Transverse colon (tissue), 4 donors: ENCODE measurements around the gene KRTCAP2. TPM values are rescaled to one million over a fixed set of nuclear protein-coding genes. Genes with fewer than 3 reads are reported as not detected.
A peak's percentile ranks its signal among the peaks of the same experiment; 100 is the strongest.

Experiments used
- DNase-seq: peaks from one replicate; pipeline ENCODE4 v3.0.0-alpha.2; 2019
- H3K27ac ChIP-seq, 4 donors: fragments of 200-600 bp; sonication (generic); 2 replicates each; pipeline ENCODE4 v1.5.1; 2016 to 2018; ENCODE audit warnings: inconsistent platforms in 4 of 4
- H3K27me3 ChIP-seq: fragments of 200-600 bp; sonication (generic); 2 replicates; pipeline ENCODE4 v1.5.1; 2017; ENCODE audit warnings: inconsistent platforms
- H3K36me3 ChIP-seq, 4 donors: fragments of 200-600 bp; sonication (generic); 2 replicates each; pipeline ENCODE4 v1.5.1; 2017 to 2019; ENCODE audit warnings: inconsistent platforms in 4 of 4
- H3K4me1 ChIP-seq, 4 donors: fragments of 200-600 bp; sonication (generic); 2 replicates each; pipeline ENCODE4 v1.5.1; 2017 to 2020; ENCODE audit warnings: inconsistent platforms in 4 of 4
- H3K4me3 ChIP-seq, 4 donors: fragments of 200-600 bp; sonication (generic); 1 replicate in 1 of 4; 2 replicates in 3 of 4; pipeline versions ENCODE4 v1.5.1 to v1.6.1; 2017 to 2019; ENCODE audit warnings: inconsistent platforms in 4 of 4
- H3K9me3 ChIP-seq, 2 donors: fragments of 200-600 bp; sonication (generic); 2 replicates each; pipeline ENCODE4 v1.5.1; 2017 to 2019; ENCODE audit warnings: inconsistent platforms in 2 of 2
- CTCF ChIP-seq, 5 experiments: fragments of 200-600 bp in 3 of 5; fragments of 450-650 bp in 2 of 5; sonication (generic) in 3 of 5; IDR thresholded peaks; 1 replicate in 2 of 5; 2 replicates in 3 of 5; pipeline ENCODE4 v1.5.1; 2016 to 2017; ENCODE audit warnings: antibody characterized with exemption in 5 of 5, inconsistent platforms in 3 of 5, mild to moderate bottlenecking in 2 of 5, moderate library complexity in 1 of 5
- EP300 ChIP-seq: sonication (generic); formaldehyde crosslinking; IDR thresholded peaks from one replicate; pipeline ENCODE4 v1.6.1; 2017; ENCODE audit warnings: antibody characterized with exemption, low read depth
- POLR2A ChIP-seq: fragments of 450-650 bp; IDR thresholded peaks from one replicate; pipeline ENCODE4 v1.6.1; 2016; ENCODE audit warnings: antibody characterized with exemption, mild to moderate bottlenecking, moderate library complexity
- POLR2AphosphoS5 ChIP-seq, 3 donors: sonication (generic); formaldehyde crosslinking; IDR thresholded peaks; one replicate each; pipeline ENCODE4 v1.6.1; 2016; ENCODE audit warnings: antibody characterized with exemption in 3 of 3
- WGBS, 2 donors: methylation state at CpG; one replicate each; pipeline ENCODE4 v1.1.5; 2018; ENCODE audit warnings: low coverage in 1 of 2; 5-methylcytosine and 5-hydroxymethylcytosine counted together
- in situ Hi-C, 4 donors: fragments of 200-750 bp; cut with MboI; loops; one replicate each; pipeline versions ENCODE4 v1.15.0 to v1.15.1; 2017; ENCODE audit warnings: low sequenced_read_pairs in 3 of 4, low pct_ligation_motif_present in 1 of 4, low pct_unique_long_range_greater_than_20kb in 1 of 4
- intact Hi-C: fragments of 100-400 bp; cut with DNase I; formaldehyde crosslinking; loops from one replicate; pipeline ENCODE4 v1.15.1; 2023; ENCODE audit warnings: low total_unique reads
- total RNA-seq, 4 donors: library from RNA; depleted of rRNA; stranded (reverse); fragments of >200 nt; gene quantifications; one replicate each; pipeline ENCODE4 v1.1.0, GENCODE V29; 2016

The KRTCAP2 gene
- total RNA-seq, 4 donors from 2014 or later = 106 to 240 (median 131) TPM

- in situ Hi-C loops = no loop called here
- Histone ChIP-seq H3K4me3 (no peak overlapping the region), H3K9me3 (no peaks in the 10 kb centered on the region), H3K27me3 (no peaks in the 10 kb centered on the region), H3K36me3 (peaks cover 0 to 23% (median 6%) of the 10 kb centered on the region in 4 donors), H3K4me1 (peaks cover 10 to 86% (median 61%) of the 10 kb centered on the region in 4 donors), H3K27ac (peak overlapping the region; percentile 96 to 100 (median 100))
- no peak for DNase-seq
- no peak for TF ChIP-seq CTCF (IDR thresholded peaks at IDR 0.05)
- TF ChIP-seq EP300 = no peak
- no peak for TF ChIP-seq POLR2AphosphoS5 (IDR thresholded peaks at IDR 0.05)
- no peak for TF ChIP-seq POLR2A
- WGBS, 2 donors = 63% methylated on average over 6 of the region's 7 CpGs; no CpG with 5 or more reads in 1 of the 2 donors
- intact Hi-C loops = no loop called here
Observed at GRCh38 chr1:155133799-155134281, 39.3 kb downstream of the KRTCAP2 start.

GRCh38 chr1:155131856-155132255, 41.2 kb downstream of the KRTCAP2 start:
- Histone ChIP-seq H3K27me3 (no peaks in the 10 kb centered on the region), H3K27ac (peak overlapping the region; percentile 28 to 100 (median 94)), H3K4me1 (peaks cover 6 to 81% (median 57%) of the 10 kb centered on the region in 4 donors), H3K36me3 (peaks cover 0 to 23% (median 6%) of the 10 kb centered on the region in 4 donors), H3K9me3 (no peaks in the 10 kb centered on the region), H3K4me3 (peak overlapping the region in 1 of 4 donors; percentile 1)
- intact Hi-C loops = no loop called here
- TF ChIP-seq POLR2AphosphoS5 (IDR thresholded peaks at IDR 0.05) (no peak), POLR2A (no peak), EP300 (no peak), CTCF (IDR thresholded peaks at IDR 0.05) (no peak)
- in situ Hi-C loops = no loop called here
- no peak for DNase-seq
- WGBS, 2 donors = 48% methylated on average over 2 of the region's 2 CpGs; no CpG with 5 or more reads in 1 of the 2 donors

- H3K4me3 ChIP-seq = peak overlapping the region in 1 of 4 donors; percentile 1
- DNase-seq = no peak
- H3K27ac ChIP-seq = peak overlapping the region; percentile 28 to 100 (median 94)
- no peaks in the 10 kb centered on the region for H3K9me3 ChIP-seq
- 72% methylated on average over 8 of the region's 8 CpGs; no CpG with 5 or more reads in 1 of the 2 donors for WGBS, 2 donors
- no peak for TF ChIP-seq CTCF (IDR thresholded peaks at IDR 0.05)
- peak in 2 of 3 donors; percentile 45 to 52 for TF ChIP-seq POLR2AphosphoS5 (IDR thresholded peaks at IDR 0.05)
- TF ChIP-seq EP300 = peak; percentile 61
- TF ChIP-seq POLR2A = peak; percentile 28
- peaks cover 0 to 23% (median 6%) of the 10 kb centered on the region in 4 donors for H3K36me3 ChIP-seq
- intact Hi-C loops = no loop called here
- H3K4me1 ChIP-seq = peaks cover 8 to 83% (median 60%) of the 10 kb centered on the region in 4 donors
- in situ Hi-C loops = no loop called here
- no peaks in the 10 kb centered on the region for H3K27me3 ChIP-seq
Observed at GRCh38 chr1:155131285-155131684, 41.8 kb downstream of the KRTCAP2 start.

- H3K36me3 ChIP-seq = peaks cover 0 to 23% (median 6%) of the 10 kb centered on the region in 4 donors
- H3K9me3 ChIP-seq = no peaks in the 10 kb centered on the region
- intact Hi-C loops = no loop called here
- peak overlapping the region; percentile 18 to 71 (median 62) for H3K4me3 ChIP-seq
- H3K4me1 ChIP-seq = peaks cover 9 to 92% (median 66%) of the 10 kb centered on the region in 4 donors
- peak overlapping the region; percentile 93 to 100 (median 94) for H3K27ac ChIP-seq
- H3K27me3 ChIP-seq = no peaks in the 10 kb centered on the region
- 19 to 20% methylated on average over 3 to 6 of the region's 6 CpGs for WGBS, 2 donors
- in situ Hi-C loops = no loop called here
- DNase-seq = no peak
- TF ChIP-seq EP300 (no peak), POLR2AphosphoS5 (IDR thresholded peaks at IDR 0.05) (no peak), CTCF (IDR thresholded peaks at IDR 0.05) (no peak), POLR2A (no peak)
Observed at GRCh38 chr1:155130272-155131006, 42.7 kb downstream of the KRTCAP2 start.
